ENCODE measurements around the gene EBLN1.

Gene EBLN1

GRCh38 chr10:22246680-22247391 lies 29.0 kb upstream of the EBLN1 start:
- TF ChIP-seq GABPA (IDR thresholded peaks at IDR 0.05; ENCODE audit: low read depth) = no peak
- no peak for DNase-seq (ENCODE audit: low read depth in 1 of 2, low spot score in 1 of 2)
- Histone ChIP-seq H3K4me3 (replicated peaks; ENCODE audit: insufficient read depth, low read length) (no peak overlapping the region), H3K27me3 (ENCODE audit: insufficient read depth, poor library complexity, severe bottlenecking) (no peaks in the 10 kb centered on the region), H3K27ac (replicated peaks) (no peak overlapping the region)

GRCh38 chr10:22245567-22245966 lies 27.8 kb upstream of the EBLN1 start:
- H3K4me3 ChIP-seq (replicated peaks; ENCODE audit: insufficient read depth, low read length) = no peak overlapping the region
- no peak for DNase-seq (ENCODE audit: low read depth in 1 of 2, low spot score in 1 of 2)
- TF ChIP-seq REST (IDR thresholded peaks at IDR 0.05; ENCODE audit: insufficient replicate concordance, low read depth) (no peak), GABPA (IDR thresholded peaks at IDR 0.05; ENCODE audit: low read depth) (no peak), SPI1 (IDR thresholded peaks at IDR 0.05; ENCODE audit: borderline replicate concordance, low read depth) (no peak), CTCF (IDR thresholded peaks at IDR 0.05; ENCODE audit: insufficient read depth, low read length) (no peak), POLR2AphosphoS5 (IDR thresholded peaks at IDR 0.05; ENCODE audit: low read depth) (no peak)
- H3K27ac ChIP-seq (replicated peaks) = no peak overlapping the region
- no peaks in the 10 kb centered on the region for H3K27me3 ChIP-seq (ENCODE audit: insufficient read depth, poor library complexity, severe bottlenecking)

GRCh38 chr10:22244855-22245254 lies 27.0 kb upstream of the EBLN1 start:
- Histone ChIP-seq H3K27ac (replicated peaks) (no peak overlapping the region), H3K4me3 (replicated peaks; ENCODE audit: insufficient read depth, low read length) (no peak overlapping the region), H3K27me3 (ENCODE audit: insufficient read depth, poor library complexity, severe bottlenecking) (no peaks in the 10 kb centered on the region)
- DNase-seq (ENCODE audit: low read depth in 1 of 2, low spot score in 1 of 2) = no peak
- TF ChIP-seq GABPA (IDR thresholded peaks at IDR 0.05; ENCODE audit: low read depth) (no peak), CTCF (IDR thresholded peaks at IDR 0.05; ENCODE audit: insufficient read depth, low read length) (no peak), REST (IDR thresholded peaks at IDR 0.05; ENCODE audit: insufficient replicate concordance, low read depth) (no peak), SPI1 (IDR thresholded peaks at IDR 0.05; ENCODE audit: borderline replicate concordance, low read depth) (no peak), POLR2AphosphoS5 (IDR thresholded peaks at IDR 0.05; ENCODE audit: low read depth) (no peak)

- no peak for TF ChIP-seq REST (IDR thresholded peaks at IDR 0.05; ENCODE audit: insufficient replicate concordance, low read depth)
- no peak for TF ChIP-seq GABPA (IDR thresholded peaks at IDR 0.05; ENCODE audit: low read depth)
- no peak for TF ChIP-seq SPI1 (IDR thresholded peaks at IDR 0.05; ENCODE audit: borderline replicate concordance, low read depth)
- TF ChIP-seq POLR2AphosphoS5 (IDR thresholded peaks at IDR 0.05; ENCODE audit: low read depth) = no peak
- Histone ChIP-seq H3K4me3 (replicated peaks; ENCODE audit: insufficient read depth, low read length) (no peak overlapping the region), H3K27me3 (ENCODE audit: insufficient read depth, poor library complexity, severe bottlenecking) (no peaks in the 10 kb centered on the region), H3K27ac (replicated peaks) (no peak overlapping the region)
- DNase-seq (ENCODE audit: low read depth in 1 of 2, low spot score in 1 of 2) = no peak
Observed at GRCh38 chr10:22244001-22244400, 26.2 kb upstream of the EBLN1 start.
